ENCODE data around the gene SLC6A16. TPM values are rescaled to one million over a fixed set of nuclear protein-coding genes. Genes with fewer than 3 reads are reported as not detected.

Gene SLC6A16
- total RNA-seq, 1 experiment from 2014 or later: 1.3 TPM

DNA sequence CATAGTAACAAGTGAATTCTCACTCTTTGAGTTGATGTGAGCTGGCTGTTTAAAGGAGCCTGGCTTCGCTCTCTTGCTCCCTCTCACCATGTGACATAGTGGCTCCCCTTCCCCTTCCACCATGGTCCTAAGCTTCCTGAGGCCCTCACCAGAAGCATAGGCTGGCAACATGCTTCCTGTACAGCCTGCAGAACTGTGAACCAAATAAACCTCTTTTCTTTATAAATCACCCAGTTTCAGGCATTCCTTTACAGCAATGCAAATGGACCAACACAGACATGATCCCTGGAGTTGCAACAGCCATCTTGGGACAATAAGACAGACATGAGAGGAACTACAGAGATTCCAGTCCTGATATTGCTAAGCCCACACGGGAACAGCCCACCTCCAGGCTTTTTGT lies 24.6 kb upstream of the SLC6A16 start:
- Histone ChIP-seq H3K9me3 (ENCODE audit: control insufficient read depth, insufficient read depth, low read depth, low read length) (no peaks in the 10 kb centered on the region), H3K4me3 (ENCODE audit: low read depth in 2 of 2, low read length in 2 of 2) (no peak overlapping the region), H3K36me3 (ENCODE audit: control insufficient read depth, insufficient read depth, low read length) (no peaks in the 10 kb centered on the region; the same call in none of the 2 replicates), H3K4me1 (ENCODE audit: control insufficient read depth, insufficient read depth, low read length) (no peaks in the 10 kb centered on the region), H3K27me3 (ENCODE audit: control insufficient read depth, insufficient read depth, low read length) (no peaks in the 10 kb centered on the region), H3K27ac (ENCODE audit: low read length) (no peak overlapping the region)
- POLR2A ChIA-PET: no interaction called here
- no TSS peak for BruUV-seq (replicated peaks)
- TF ChIP-seq SIN3A (IDR thresholded peaks at IDR 0.05; ENCODE audit: borderline replicate concordance, insufficient read depth, low read depth, low read length) (no peak), TCF7L2 (IDR thresholded peaks at IDR 0.05; ENCODE audit: low read depth, low read length) (no peak), POLR2AphosphoS5 (IDR thresholded peaks at IDR 0.05; ENCODE audit: low read depth, low read length) (no peak)
- TF ChIP-seq, protein P1, sequence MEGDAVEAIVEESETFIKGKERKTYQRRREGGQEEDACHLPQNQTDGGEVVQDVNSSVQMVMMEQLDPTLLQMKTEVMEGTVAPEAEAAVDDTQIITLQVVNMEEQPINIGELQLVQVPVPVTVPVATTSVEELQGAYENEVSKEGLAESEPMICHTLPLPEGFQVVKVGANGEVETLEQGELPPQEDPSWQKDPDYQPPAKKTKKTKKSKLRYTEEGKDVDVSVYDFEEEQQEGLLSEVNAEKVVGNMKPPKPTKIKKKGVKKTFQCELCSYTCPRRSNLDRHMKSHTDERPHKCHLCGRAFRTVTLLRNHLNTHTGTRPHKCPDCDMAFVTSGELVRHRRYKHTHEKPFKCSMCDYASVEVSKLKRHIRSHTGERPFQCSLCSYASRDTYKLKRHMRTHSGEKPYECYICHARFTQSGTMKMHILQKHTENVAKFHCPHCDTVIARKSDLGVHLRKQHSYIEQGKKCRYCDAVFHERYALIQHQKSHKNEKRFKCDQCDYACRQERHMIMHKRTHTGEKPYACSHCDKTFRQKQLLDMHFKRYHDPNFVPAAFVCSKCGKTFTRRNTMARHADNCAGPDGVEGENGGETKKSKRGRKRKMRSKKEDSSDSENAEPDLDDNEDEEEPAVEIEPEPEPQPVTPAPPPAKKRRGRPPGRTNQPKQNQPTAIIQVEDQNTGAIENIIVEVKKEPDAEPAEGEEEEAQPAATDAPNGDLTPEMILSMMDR (IDR thresholded peaks at IDR 0.05): no peak
- TF ChIP-seq, protein P2, sequence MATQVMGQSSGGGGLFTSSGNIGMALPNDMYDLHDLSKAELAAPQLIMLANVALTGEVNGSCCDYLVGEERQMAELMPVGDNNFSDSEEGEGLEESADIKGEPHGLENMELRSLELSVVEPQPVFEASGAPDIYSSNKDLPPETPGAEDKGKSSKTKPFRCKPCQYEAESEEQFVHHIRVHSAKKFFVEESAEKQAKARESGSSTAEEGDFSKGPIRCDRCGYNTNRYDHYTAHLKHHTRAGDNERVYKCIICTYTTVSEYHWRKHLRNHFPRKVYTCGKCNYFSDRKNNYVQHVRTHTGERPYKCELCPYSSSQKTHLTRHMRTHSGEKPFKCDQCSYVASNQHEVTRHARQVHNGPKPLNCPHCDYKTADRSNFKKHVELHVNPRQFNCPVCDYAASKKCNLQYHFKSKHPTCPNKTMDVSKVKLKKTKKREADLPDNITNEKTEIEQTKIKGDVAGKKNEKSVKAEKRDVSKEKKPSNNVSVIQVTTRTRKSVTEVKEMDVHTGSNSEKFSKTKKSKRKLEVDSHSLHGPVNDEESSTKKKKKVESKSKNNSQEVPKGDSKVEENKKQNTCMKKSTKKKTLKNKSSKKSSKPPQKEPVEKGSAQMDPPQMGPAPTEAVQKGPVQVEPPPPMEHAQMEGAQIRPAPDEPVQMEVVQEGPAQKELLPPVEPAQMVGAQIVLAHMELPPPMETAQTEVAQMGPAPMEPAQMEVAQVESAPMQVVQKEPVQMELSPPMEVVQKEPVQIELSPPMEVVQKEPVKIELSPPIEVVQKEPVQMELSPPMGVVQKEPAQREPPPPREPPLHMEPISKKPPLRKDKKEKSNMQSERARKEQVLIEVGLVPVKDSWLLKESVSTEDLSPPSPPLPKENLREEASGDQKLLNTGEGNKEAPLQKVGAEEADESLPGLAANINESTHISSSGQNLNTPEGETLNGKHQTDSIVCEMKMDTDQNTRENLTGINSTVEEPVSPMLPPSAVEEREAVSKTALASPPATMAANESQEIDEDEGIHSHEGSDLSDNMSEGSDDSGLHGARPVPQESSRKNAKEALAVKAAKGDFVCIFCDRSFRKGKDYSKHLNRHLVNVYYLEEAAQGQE (IDR thresholded peaks at IDR 0.05; ENCODE audit: insufficient read depth in 1 of 2, low read depth in 2 of 2, low read length in 1 of 2): no peak
- intact Hi-C loops (cut with micrococcal nuclease; ENCODE audit: unreplicated experiment) (no loop called here), in situ Hi-C loops (cut with HindIII; ENCODE audit: low pct_unique_long_range_greater_than_20kb, low sequenced_read_pairs) (no loop called here)
- CTCF ChIA-PET: no interaction called here
- ATAC-seq (no peak), DNase-seq (ENCODE audit: low read depth, low spot score) (no peak)

DNA sequence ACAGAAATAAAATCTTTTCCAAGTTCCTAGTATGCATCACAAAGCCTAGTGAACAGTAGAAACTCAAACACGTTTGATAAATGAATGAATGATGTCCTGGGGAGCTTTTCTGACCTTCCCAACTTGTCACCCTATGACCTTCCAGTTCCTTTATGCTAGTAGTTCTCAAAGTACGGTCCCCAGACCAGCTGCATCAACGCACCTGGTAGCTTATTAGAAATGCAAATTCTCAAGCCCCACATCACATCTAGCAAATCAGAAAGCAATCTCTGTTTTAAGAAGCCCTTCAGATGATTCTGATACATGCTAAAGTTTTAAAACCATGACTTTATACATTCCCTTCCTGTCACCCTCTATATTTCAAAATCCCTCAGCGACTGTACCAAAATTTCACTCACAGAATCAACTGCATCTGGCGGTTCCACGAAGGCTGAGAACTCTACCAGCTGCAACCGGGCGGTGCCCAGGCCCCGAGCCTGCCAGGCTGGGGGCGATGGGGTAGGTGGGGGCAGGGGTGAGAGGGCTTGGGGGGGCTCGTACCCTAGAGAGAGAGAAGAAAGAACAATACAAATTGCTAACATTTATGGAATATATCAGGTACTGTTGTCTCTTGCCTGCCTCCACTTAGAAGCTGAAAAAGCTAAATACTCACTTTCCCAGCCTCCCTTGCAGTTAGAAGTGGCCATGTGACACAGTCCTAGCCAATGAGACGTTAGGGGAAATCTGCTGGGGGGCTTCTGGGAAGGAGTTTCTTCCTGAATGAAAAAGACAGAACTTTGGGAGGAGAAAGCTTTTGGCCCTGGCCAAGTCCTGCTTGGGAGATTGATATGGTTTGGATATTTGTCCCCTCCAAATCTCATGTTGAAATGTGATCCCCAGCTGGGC lies 23.6 kb upstream of the SLC6A16 start:
- ATAC-seq: no peak
- H3K36me3 ChIP-seq (ENCODE audit: control insufficient read depth, insufficient read depth, low read length): no peaks in the 10 kb centered on the region; the same call in none of the 2 replicates
- DNase-seq (ENCODE audit: low read depth, low spot score): no peak
- no peak overlapping the region for H3K27ac ChIP-seq (ENCODE audit: low read length)
- in situ Hi-C loops (cut with HindIII; ENCODE audit: low pct_unique_long_range_greater_than_20kb, low sequenced_read_pairs) (no loop called here), intact Hi-C loops (cut with micrococcal nuclease; ENCODE audit: unreplicated experiment) (no loop called here)
- ChIA-PET POLR2A (no interaction called here), CTCF (interaction anchor here (0.6 kb wide), 1 partner anchor 83 kb away, joined by 7 read pairs; no protein-coding TSS in a partner anchor)
- no peaks in the 10 kb centered on the region for H3K9me3 ChIP-seq (ENCODE audit: control insufficient read depth, insufficient read depth, low read depth, low read length)
- H3K27me3 ChIP-seq (ENCODE audit: control insufficient read depth, insufficient read depth, low read length): no peaks in the 10 kb centered on the region
- no TSS peak for BruUV-seq (replicated peaks)
- no peaks in the 10 kb centered on the region for H3K4me1 ChIP-seq (ENCODE audit: control insufficient read depth, insufficient read depth, low read length)
- TF ChIP-seq TCF7L2 (IDR thresholded peaks at IDR 0.05; ENCODE audit: low read depth, low read length) (no peak), SIN3A (IDR thresholded peaks at IDR 0.05; ENCODE audit: borderline replicate concordance, insufficient read depth, low read depth, low read length) (no peak), POLR2AphosphoS5 (IDR thresholded peaks at IDR 0.05; ENCODE audit: low read depth, low read length) (no peak)
- TF ChIP-seq, protein P1 (IDR thresholded peaks at IDR 0.05): no peak
- TF ChIP-seq, protein P2 (IDR thresholded peaks at IDR 0.05; ENCODE audit: insufficient read depth in 1 of 2, low read depth in 2 of 2, low read length in 1 of 2): no peak
- H3K4me3 ChIP-seq (ENCODE audit: low read depth in 2 of 2, low read length in 2 of 2): no peak overlapping the region

Measured in Panc1 (cell line).